Mesothelial cell of epicardium (in vitro differentiated cells): ENCODE results near the gene HDAC3. TPM values are rescaled to one million over a fixed set of nuclear protein-coding genes. Genes with fewer than 3 reads are reported as not detected.
A peak's percentile ranks its signal among the peaks of the same experiment; 100 is the strongest.

Experiments
- DNase-seq, 2 experiments: peaks; one replicate each; pipeline ENCODE4 v3.0.0; 2021; ENCODE audit warnings: low spot score in 2 of 2; ENCODE audit not compliant: unreplicated experiment in 2 of 2
- H3K27ac Mint-ChIP-seq: 2 replicates; pipeline ENCODE4 v1.8.0; 2021; ENCODE audit warnings: mixed read lengths
- H3K27me3 Mint-ChIP-seq: 2 replicates; pipeline ENCODE4 v1.8.0; 2021; ENCODE audit warnings: low read depth, mixed read lengths
- H3K36me3 Mint-ChIP-seq: 2 replicates; pipeline ENCODE4 v1.8.0; 2021; ENCODE audit warnings: mixed read lengths
- H3K4me1 Mint-ChIP-seq: 2 replicates; pipeline ENCODE4 v1.8.0; 2021; ENCODE audit warnings: mixed read lengths
- H3K4me3 Mint-ChIP-seq: 2 replicates; pipeline ENCODE4 v1.8.0; 2021; ENCODE audit warnings: mild to moderate bottlenecking, moderate library complexity, mixed read lengths
- H3K9me3 Mint-ChIP-seq: 2 replicates; pipeline ENCODE4 v1.8.0; 2021; ENCODE audit warnings: mixed read lengths
- total RNA-seq: library from RNA; stranded (reverse); gene quantifications from 3 replicates; pipeline ENCODE4 v1.2.1, GENCODE V29; 2021
- TF ChIP-seq, protein P1 (sequence below): fragments of 200-600 bp; sonication (generic); IDR thresholded peaks from one replicate; pipeline ENCODE4 v1.5.0; 2021; ENCODE audit warnings: antibody characterized with exemption; ENCODE audit not compliant: unreplicated experiment

Gene HDAC3
- total RNA-seq, 1 donor from 2014 or later: 108 TPM

DNA sequence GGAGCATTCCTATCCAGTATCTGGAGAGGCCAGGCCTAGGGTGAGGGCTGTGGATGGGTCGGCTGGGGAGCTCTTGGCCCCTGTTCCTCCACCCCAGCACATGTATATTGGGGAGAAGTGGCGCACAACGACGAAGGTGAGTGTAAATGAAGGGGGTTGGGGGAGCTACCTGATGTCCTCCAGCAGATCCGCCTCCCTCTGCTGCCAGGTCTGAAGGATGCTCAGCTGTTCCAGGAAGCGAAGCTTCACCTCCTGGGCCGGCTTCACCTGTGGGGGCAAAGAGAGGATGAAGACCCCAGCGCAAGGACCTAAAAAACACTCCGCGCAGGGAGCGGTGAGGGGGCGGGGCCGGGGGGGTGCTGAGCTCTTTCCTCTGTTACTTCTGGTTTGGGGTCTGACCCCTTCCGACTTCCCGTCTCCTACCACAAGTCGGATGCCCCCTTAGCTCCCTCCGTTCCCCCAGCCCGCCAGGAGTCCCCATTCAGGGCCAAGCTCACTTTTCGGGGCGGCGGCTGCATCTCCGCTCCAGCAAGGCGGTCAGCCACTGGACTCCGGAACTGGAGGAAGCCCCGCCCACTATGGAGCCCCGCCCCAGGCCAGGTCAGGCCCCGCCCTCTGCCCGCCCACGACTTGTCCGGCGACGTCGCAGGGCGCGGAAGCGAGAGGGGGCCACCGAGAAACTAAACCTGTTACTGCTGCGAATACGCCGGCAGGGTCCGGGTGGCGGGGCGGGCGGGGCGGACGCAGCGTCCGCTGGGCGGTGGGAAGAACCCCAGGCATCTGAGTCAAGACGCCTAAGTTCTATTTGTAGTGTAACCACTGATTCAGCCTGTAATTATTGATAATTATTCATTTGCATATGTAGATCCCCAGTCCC, 14.4 kb upstream of the HDAC3 start, which contains the start of gene FCHSD1:
Gene FCHSD1, minus strand, starts transcription at position 568 of the 877 bp plus-strand sequence. Its CDS starts 50 bp downstream, at position 518.
- Mint-ChIP-seq H3K36me3 (peaks cover 12% of the 10 kb centered on the region), H3K27ac (no peak within 1 kb of the TSS), H3K4me1 (peaks cover 11% of the 10 kb centered on the region), H3K4me3 (peak within 1 kb of the TSS; percentile 96), H3K9me3 (no peaks in the 10 kb centered on the region), H3K27me3 (no peaks in the 10 kb centered on the region)
- TF ChIP-seq, protein P1, sequence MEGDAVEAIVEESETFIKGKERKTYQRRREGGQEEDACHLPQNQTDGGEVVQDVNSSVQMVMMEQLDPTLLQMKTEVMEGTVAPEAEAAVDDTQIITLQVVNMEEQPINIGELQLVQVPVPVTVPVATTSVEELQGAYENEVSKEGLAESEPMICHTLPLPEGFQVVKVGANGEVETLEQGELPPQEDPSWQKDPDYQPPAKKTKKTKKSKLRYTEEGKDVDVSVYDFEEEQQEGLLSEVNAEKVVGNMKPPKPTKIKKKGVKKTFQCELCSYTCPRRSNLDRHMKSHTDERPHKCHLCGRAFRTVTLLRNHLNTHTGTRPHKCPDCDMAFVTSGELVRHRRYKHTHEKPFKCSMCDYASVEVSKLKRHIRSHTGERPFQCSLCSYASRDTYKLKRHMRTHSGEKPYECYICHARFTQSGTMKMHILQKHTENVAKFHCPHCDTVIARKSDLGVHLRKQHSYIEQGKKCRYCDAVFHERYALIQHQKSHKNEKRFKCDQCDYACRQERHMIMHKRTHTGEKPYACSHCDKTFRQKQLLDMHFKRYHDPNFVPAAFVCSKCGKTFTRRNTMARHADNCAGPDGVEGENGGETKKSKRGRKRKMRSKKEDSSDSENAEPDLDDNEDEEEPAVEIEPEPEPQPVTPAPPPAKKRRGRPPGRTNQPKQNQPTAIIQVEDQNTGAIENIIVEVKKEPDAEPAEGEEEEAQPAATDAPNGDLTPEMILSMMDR: no peak
- peak; percentile 73 to 74 for DNase-seq

DNA sequence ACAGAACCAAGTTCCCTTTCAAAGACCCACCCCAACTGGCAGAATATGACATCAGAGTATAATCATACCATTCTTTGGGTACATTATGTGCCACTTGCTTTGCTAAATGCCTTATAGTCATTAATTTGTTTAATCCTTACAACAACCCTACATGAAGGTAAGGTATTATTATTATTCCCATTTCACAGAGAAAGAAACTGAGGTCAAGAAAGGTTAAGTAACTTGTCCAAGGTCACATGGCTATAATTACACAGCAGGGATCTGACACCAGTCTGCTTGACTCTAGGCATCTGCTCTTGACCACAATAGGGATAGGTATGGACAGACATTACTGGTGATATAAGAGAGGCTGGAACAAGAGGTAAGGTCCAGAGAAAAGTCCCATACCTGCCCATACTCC, 13.3 kb upstream of the HDAC3 start:
- no peaks in the 10 kb centered on the region for H3K27me3 Mint-ChIP-seq
- H3K27ac Mint-ChIP-seq: no peak overlapping the region
- H3K9me3 Mint-ChIP-seq: no peaks in the 10 kb centered on the region
- TF ChIP-seq, protein P1: no peak
- peak overlapping the region; percentile 96 for H3K4me3 Mint-ChIP-seq
- peaks cover 13% of the 10 kb centered on the region for H3K36me3 Mint-ChIP-seq
- no peak for DNase-seq
- peaks cover 11% of the 10 kb centered on the region for H3K4me1 Mint-ChIP-seq

DNA sequence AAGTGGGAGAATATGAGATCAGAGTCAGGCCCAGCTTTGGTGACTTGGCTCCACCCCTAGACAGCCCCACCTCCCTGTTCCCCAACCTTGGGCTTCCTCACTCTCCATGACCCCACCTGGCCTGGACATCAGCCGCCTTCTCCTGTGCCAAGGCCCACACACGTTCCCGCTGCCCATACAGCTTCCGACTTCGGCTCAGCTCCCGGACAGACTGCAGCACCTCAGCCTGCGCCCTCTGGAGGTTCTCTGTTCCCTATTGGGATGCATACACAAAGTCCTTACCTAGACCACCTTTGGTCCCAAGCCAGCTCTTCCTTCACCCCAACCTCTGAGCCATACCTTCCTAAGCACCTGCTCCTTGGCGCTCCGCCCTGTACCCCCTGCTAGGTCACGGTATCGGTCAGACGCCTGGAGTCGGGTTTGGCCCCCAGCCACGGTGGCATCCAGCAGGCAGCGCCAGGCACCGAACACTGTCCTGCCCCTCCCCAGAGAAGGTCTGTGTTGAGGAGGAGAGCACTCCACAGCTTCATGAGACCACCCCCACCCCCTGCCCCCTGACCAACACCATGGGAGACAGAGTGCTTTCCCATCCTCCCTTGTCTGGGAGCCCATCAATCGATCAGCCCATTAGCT, 12.5 kb upstream of the HDAC3 start:
- Mint-ChIP-seq H3K4me1 (peaks cover 11% of the 10 kb centered on the region), H3K27ac (no peak overlapping the region), H3K4me3 (no peak overlapping the region), H3K36me3 (peaks cover 16% of the 10 kb centered on the region), H3K27me3 (no peaks in the 10 kb centered on the region), H3K9me3 (no peaks in the 10 kb centered on the region)
- no peak for DNase-seq
- TF ChIP-seq, protein P1: no peak

DNA sequence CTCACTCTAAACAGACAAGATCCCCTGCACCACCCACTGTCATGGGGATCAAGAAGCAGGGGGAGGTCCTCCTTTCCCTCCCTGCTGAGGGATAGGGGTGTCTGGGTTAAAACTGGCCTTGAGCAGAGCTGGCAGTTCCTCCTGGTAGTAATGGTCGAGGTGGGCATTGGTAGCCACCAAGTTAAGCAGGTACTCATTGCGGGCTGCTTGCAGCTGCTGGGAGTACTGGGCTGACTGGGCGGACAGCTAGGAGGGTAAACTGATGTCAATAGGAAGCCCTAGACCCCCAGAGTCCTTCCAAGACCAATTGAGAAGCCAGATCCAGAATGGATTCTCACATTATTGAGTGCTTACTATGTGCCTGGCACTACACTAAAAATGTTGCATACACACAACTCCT, 11.2 kb upstream of the HDAC3 start:
- Mint-ChIP-seq H3K27ac (no peak overlapping the region), H3K27me3 (no peaks in the 10 kb centered on the region), H3K36me3 (peaks cover 16% of the 10 kb centered on the region), H3K4me1 (peaks cover 11% of the 10 kb centered on the region), H3K9me3 (no peaks in the 10 kb centered on the region), H3K4me3 (no peak overlapping the region)
- no peak for DNase-seq
- TF ChIP-seq, protein P1: no peak

DNA sequence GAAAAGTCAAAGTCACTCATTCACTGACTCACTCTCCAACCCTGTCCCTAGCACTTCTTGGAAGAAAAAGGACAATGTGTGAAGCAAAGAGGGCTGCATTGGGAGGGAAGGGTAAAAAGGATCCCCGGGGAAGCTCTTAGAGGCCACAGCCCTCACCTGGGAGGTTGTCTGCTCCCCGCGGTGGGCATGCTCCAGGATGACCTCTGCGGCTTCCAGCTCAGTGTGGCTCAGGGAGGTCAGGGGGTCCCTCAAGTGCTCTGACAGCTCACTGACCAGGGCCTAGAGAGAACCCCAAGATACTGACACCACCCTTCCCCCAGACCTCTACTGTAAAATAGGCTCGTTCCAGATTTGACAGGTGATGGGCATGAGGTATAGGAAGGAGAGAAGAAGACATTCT, 10.6 kb upstream of the HDAC3 start:
- Mint-ChIP-seq H3K4me1 (peaks cover 10% of the 10 kb centered on the region), H3K36me3 (peaks cover 16% of the 10 kb centered on the region), H3K27me3 (no peaks in the 10 kb centered on the region), H3K4me3 (no peak overlapping the region), H3K27ac (no peak overlapping the region), H3K9me3 (no peaks in the 10 kb centered on the region)
- TF ChIP-seq, protein P1: no peak
- no peak for DNase-seq
